B cell (primary cell): Measurements from ENCODE around the gene RNF44. TPM values are rescaled to one million over a fixed set of nuclear protein-coding genes. Genes with fewer than 3 reads are reported as not detected.

Experiments
- ATAC-seq: fragments of 200-7000 bp; cut with Tn5 transposase; one replicate; pipeline ENCODE4 v1.10.0; 2021; ENCODE audit warnings: low read depth, mild to moderate bottlenecking, moderate number of reproducible peaks, moderate library complexity
- CTCF ChIA-PET: fragments of 350-600 bp; sonication (Branson Sonifier 250); formaldehyde crosslinking; loops from one replicate; lab custom pipeline; 2021; ENCODE audit warnings: antibody characterized with exemption, inconsistent platforms; lab: Charles Lee
- POLR2A ChIA-PET: fragments of 350-600 bp; sonication (Branson Sonifier 250); formaldehyde crosslinking; loops from one replicate; lab custom pipeline; 2021; ENCODE audit warnings: antibody characterized with exemption; lab: Charles Lee
- DNase-seq: peaks from one replicate; pipeline ENCODE4 v3.0.0; 2013
- H2AFZ ChIP-seq: 2 replicates; pipeline ENCODE4 v1.6.1; 2012; ENCODE audit warnings: mild to moderate bottlenecking, low read depth, low read length; ENCODE audit not compliant: insufficient read depth, poor library complexity, severe bottlenecking
- H3K27ac ChIP-seq, 2 donors: 1 replicate in 1 of 2; 2 replicates in 1 of 2; pipeline ENCODE4 v1.5.1; 2012 to 2013; ENCODE audit warnings: low read length in 2 of 2, mild to moderate bottlenecking in 2 of 2, moderate library complexity in 1 of 2
- H3K27me3 ChIP-seq, 4 experiments: fragments of 200-600 bp in 1 of 4; sonication (generic) in 1 of 4; replicated peaks in 1 of 4; 1 replicate in 2 of 4; 2 replicates in 2 of 4; pipeline versions ENCODE4 v1.6.1 to v1.7.0; 2013 to 2016; ENCODE audit warnings: low read length in 3 of 4, mild to moderate bottlenecking in 2 of 4, mixed read lengths in 1 of 4, moderate library complexity in 1 of 4; ENCODE audit not compliant: insufficient read depth in 4 of 4, control insufficient read depth in 3 of 4; ENCODE audit errors: control extremely low read depth in 1 of 4
- H3K36me3 ChIP-seq, 2 experiments: replicated peaks in 1 of 2; 1 replicate in 1 of 2; 2 replicates in 1 of 2; pipeline versions ENCODE4 v1.6.1 to v1.7.1; 2013; ENCODE audit warnings: low read length in 1 of 2; ENCODE audit not compliant: insufficient read depth in 2 of 2, control insufficient read depth in 1 of 2; ENCODE audit errors: control extremely low read depth in 1 of 2, extremely low read depth in 1 of 2
- H3K4me1 ChIP-seq, 2 donors: fragments of 200-600 bp in 1 of 2; sonication (generic) in 1 of 2; 1 replicate in 1 of 2; 2 replicates in 1 of 2; pipeline versions ENCODE4 v1.5.1 to v1.6.1; 2013 to 2017; ENCODE audit warnings: low read length in 2 of 2; ENCODE audit not compliant: control insufficient read depth in 2 of 2, insufficient read depth in 2 of 2
- H3K4me2 ChIP-seq: replicated peaks from 2 replicates; pipeline ENCODE3; 2012; ENCODE audit warnings: mild to moderate bottlenecking, low read depth, low read length; ENCODE audit not compliant: poor library complexity, severe bottlenecking
- H3K4me3 ChIP-seq, 5 experiments: fragments of 200-600 bp in 1 of 5; sonication (generic) in 1 of 5; 1 replicate in 3 of 5; 2 replicates in 2 of 5; pipeline versions ENCODE4 v1.5.1 to v1.7.0; 2011 to 2016; ENCODE audit warnings: low read length in 4 of 5, mild to moderate bottlenecking in 4 of 5, low read depth in 2 of 5, control low read depth in 1 of 5, moderate library complexity in 1 of 5; ENCODE audit not compliant: insufficient read depth in 1 of 5; ENCODE audit errors: control extremely low read depth in 1 of 5, extremely low read depth in 1 of 5
- H3K79me2 ChIP-seq: fragments of 200-600 bp; sonication (generic); one replicate; pipeline ENCODE4 v1.6.0; 2016; ENCODE audit warnings: low read length; ENCODE audit not compliant: control insufficient read depth, insufficient read depth
- H3K9ac ChIP-seq: fragments of 200-600 bp; sonication (generic); 2 replicates; pipeline ENCODE4 v1.6.1; 2017; ENCODE audit warnings: mild to moderate bottlenecking, low read length, moderate library complexity
- H3K9me3 ChIP-seq, 3 donors: one replicate each; pipeline versions ENCODE4 v1.6.1 to v1.7.1; 2013; ENCODE audit warnings: low read length in 2 of 3; ENCODE audit not compliant: control insufficient read depth in 2 of 3, insufficient read depth in 1 of 3; ENCODE audit errors: control extremely low read depth in 1 of 3
- H4K20me1 ChIP-seq: 2 replicates; pipeline ENCODE4 v1.6.0; 2012; ENCODE audit warnings: mild to moderate bottlenecking, low read length; ENCODE audit not compliant: insufficient read depth, control insufficient read depth, poor library complexity, severe bottlenecking
- H3K27ac Mint-ChIP-seq: one replicate; pipeline ENCODE4 v1.8.0; 2021; ENCODE audit warnings: mixed read lengths
- H3K27me3 Mint-ChIP-seq: one replicate; pipeline ENCODE4 v1.8.0; 2021; ENCODE audit warnings: mixed read lengths
- H3K4me1 Mint-ChIP-seq: one replicate; pipeline ENCODE4 v1.8.0; 2021; ENCODE audit warnings: mixed read lengths
- H3K4me3 Mint-ChIP-seq: one replicate; pipeline ENCODE4 v1.8.0; 2021; ENCODE audit warnings: mixed read lengths
- H3K9me3 Mint-ChIP-seq: one replicate; pipeline ENCODE4 v1.8.0; 2022; ENCODE audit warnings: mixed read lengths; ENCODE audit not compliant: insufficient read depth
- EZH2 ChIP-seq: IDR thresholded peaks from 2 replicates; pipeline ENCODE4 v1.6.1; 2012; ENCODE audit warnings: borderline replicate concordance, low read depth, mild to moderate bottlenecking, moderate library complexity, low read length; ENCODE audit not compliant: insufficient read depth, poor library complexity, severe bottlenecking
- WGBS: methylation state at CpG from one replicate; pipeline ENCODE4 v1.1.5; 2013; ENCODE audit warnings: missing lambda C conversion rate; ENCODE audit not compliant: insufficient coverage; 5-methylcytosine and 5-hydroxymethylcytosine counted together
- intact Hi-C: fragments of 100-400 bp; cut with micrococcal nuclease; formaldehyde crosslinking; loops from one replicate; pipeline ENCODE4 v1.10.0; 2022
- polyA plus RNA-seq: library from polyadenylated mRNA; depleted of rRNA; stranded (reverse); fragments of >200 nt; gene quantifications from 2 replicates; pipeline ENCODE4 v1.2.3, GENCODE V29; 2012
- total RNA-seq, 2 donors: library from RNA; stranded (reverse); fragments of 120-200 nt in 1 of 2; gene quantifications; 1 replicate in 1 of 2; 2 replicates in 1 of 2; pipeline versions ENCODE4 v1.2.3 to v1.2.4, GENCODE V29; 2013 to 2022
- TF ChIP-seq, protein P1 (sequence below): fragments of 200-600 bp; IDR thresholded peaks from one replicate; pipeline ENCODE4 v1.8.0; 2022; ENCODE audit warnings: antibody characterized with exemption, mild to moderate bottlenecking

The RNF44 gene
- total and polyA plus RNA-seq, 2 donors (not counting 1 experiment from before 2014, with no cell fraction given) = 220 to 262 TPM

DNA sequence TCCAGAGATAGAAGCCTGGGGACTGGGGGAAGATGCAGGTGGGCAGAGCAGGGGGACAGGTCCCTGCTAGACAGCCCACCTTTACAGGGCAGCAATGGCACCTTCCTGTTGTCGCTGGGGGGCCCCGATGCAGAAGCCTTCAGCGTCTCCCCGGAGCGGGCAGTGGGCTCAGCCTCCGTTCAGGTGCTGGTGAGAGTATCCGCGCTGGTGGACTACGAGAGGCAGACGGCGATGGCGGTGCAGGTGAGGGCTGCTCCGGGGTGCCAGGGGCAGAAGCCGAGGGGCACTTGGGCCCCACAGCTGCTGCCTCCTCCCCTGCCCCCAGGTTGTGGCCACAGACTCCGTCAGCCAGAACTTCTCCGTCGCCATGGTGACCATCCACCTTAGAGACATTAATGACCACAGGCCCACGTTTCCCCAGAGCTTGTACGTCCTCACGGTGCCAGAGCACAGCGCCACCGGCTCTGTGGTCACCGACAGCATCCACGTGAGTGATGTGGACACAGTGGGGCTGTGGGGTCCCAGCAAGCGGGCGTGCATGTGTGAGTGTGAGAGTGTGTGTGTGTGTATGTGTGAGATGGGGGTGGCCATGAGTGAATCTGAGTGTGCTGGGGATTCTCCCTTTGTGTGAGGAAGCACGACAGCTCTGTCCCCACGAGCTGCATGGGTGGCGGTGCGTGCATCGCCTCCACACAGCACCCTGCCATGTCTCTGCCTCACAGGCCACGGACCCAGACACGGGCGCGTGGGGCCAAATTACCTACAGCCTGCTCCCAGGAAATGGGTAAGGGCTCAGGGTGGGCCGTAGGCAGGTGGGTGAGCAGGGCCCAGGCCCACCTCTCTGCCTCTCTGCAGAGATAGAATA, 40.3 kb upstream of the RNF44 start:
- no peaks in the 10 kb centered on the region for H3K9me3 Mint-ChIP-seq
- no peak for DNase-seq
- peaks cover 5% of the 10 kb centered on the region for H3K4me1 Mint-ChIP-seq
- H3K27me3 Mint-ChIP-seq = peaks cover 7% of the 10 kb centered on the region
- no peak for TF ChIP-seq EZH2
- TF ChIP-seq, protein P1, sequence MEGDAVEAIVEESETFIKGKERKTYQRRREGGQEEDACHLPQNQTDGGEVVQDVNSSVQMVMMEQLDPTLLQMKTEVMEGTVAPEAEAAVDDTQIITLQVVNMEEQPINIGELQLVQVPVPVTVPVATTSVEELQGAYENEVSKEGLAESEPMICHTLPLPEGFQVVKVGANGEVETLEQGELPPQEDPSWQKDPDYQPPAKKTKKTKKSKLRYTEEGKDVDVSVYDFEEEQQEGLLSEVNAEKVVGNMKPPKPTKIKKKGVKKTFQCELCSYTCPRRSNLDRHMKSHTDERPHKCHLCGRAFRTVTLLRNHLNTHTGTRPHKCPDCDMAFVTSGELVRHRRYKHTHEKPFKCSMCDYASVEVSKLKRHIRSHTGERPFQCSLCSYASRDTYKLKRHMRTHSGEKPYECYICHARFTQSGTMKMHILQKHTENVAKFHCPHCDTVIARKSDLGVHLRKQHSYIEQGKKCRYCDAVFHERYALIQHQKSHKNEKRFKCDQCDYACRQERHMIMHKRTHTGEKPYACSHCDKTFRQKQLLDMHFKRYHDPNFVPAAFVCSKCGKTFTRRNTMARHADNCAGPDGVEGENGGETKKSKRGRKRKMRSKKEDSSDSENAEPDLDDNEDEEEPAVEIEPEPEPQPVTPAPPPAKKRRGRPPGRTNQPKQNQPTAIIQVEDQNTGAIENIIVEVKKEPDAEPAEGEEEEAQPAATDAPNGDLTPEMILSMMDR = no peak
- H3K4me3 Mint-ChIP-seq = no peak overlapping the region
- no peaks in the 10 kb centered on the region for H4K20me1 ChIP-seq
- no peaks in the 10 kb centered on the region for H3K79me2 ChIP-seq
- H2AFZ ChIP-seq = no peak overlapping the region
- no peak for ATAC-seq
- 74% methylated on average over 36 of the region's 36 CpGs for WGBS
- H3K4me3 ChIP-seq = no peak overlapping the region
- no peak overlapping the region for H3K27ac Mint-ChIP-seq
- H3K36me3 ChIP-seq = no peaks in the 10 kb centered on the region
- peaks cover 0 to 4% (median 0%) of the 10 kb centered on the region in 3 donors for H3K9me3 ChIP-seq
- CTCF ChIA-PET = interaction anchor here (1.2 to 2.9 kb wide), 3 partner anchors 34 to 161 kb away, joined by 3 to 12 read pairs (median 5); partner anchors contain the start of gene CLTB
- no peak overlapping the region for H3K4me2 ChIP-seq
- H3K9ac ChIP-seq = no peak overlapping the region
- H3K4me1 ChIP-seq = peaks cover 0 to 11% of the 10 kb centered on the region in 2 donors
- intact Hi-C loops = loop anchor here (1.0 kb wide), 1 partner anchor 161 kb away; the partner anchor contains the start of gene CLTB
- no peaks in the 10 kb centered on the region for H3K27me3 ChIP-seq
- no peak overlapping the region for H3K27ac ChIP-seq
- POLR2A ChIA-PET = no interaction called here
